Trophoblast cell (in vitro differentiated cells and primary cell): Measurements from ENCODE around the gene PNP.

Source experiments
- DNase-seq, 2 donors: peaks; one replicate each; pipeline ENCODE4 v3.0.0-alpha.2; 2016
- H2AFZ ChIP-seq: 2 replicates; pipeline ENCODE4 v1.6.1; 2013; ENCODE audit warnings: low read length, moderate library complexity, mild to moderate bottlenecking; ENCODE audit not compliant: insufficient read depth, poor library complexity
- H2AK5ac ChIP-seq: 2 replicates; pipeline ENCODE4 v1.6.1; 2013; ENCODE audit warnings: mild to moderate bottlenecking, low read length
- H2BK120ac ChIP-seq: 2 replicates; pipeline ENCODE4 v1.6.1; 2013; ENCODE audit warnings: low read length, mild to moderate bottlenecking, moderate library complexity; ENCODE audit not compliant: insufficient read depth, poor library complexity
- H2BK12ac ChIP-seq: 2 replicates; pipeline ENCODE4 v1.6.1; 2013; ENCODE audit warnings: mild to moderate bottlenecking, low read length, moderate library complexity
- H2BK5ac ChIP-seq: 2 replicates; pipeline ENCODE4 v1.6.1; 2013; ENCODE audit warnings: low read length, low read depth, moderate library complexity, mild to moderate bottlenecking; ENCODE audit not compliant: poor library complexity
- H3K14ac ChIP-seq: 2 replicates; pipeline ENCODE4 v1.6.1; 2013; ENCODE audit warnings: mild to moderate bottlenecking, low read length
- H3K18ac ChIP-seq: 2 replicates; pipeline ENCODE4 v1.6.1; 2013; ENCODE audit warnings: mild to moderate bottlenecking, low read length
- H3K23ac ChIP-seq: 2 replicates; pipeline ENCODE4 v1.6.1; 2013; ENCODE audit warnings: low read length
- H3K27ac ChIP-seq: 2 replicates; pipeline ENCODE4 v1.5.1; 2013; ENCODE audit warnings: low read depth, mild to moderate bottlenecking, inconsistent platforms, low read length, moderate library complexity
- H3K27me3 ChIP-seq: 2 replicates; pipeline ENCODE4 v1.6.1; 2013; ENCODE audit warnings: inconsistent platforms, mild to moderate bottlenecking, low read length, moderate library complexity; ENCODE audit not compliant: insufficient read depth
- H3K36me3 ChIP-seq, 2 experiments: 1 replicate in 1 of 2; 2 replicates in 1 of 2; pipeline ENCODE4 v1.6.1; 2013; ENCODE audit warnings: low read length in 2 of 2, mild to moderate bottlenecking in 2 of 2, moderate library complexity in 1 of 2; ENCODE audit not compliant: insufficient read depth in 2 of 2, control insufficient read depth in 1 of 2
- H3K4ac ChIP-seq: 2 replicates; pipeline ENCODE4 v1.6.1; 2013; ENCODE audit warnings: low read depth, mild to moderate bottlenecking, low read length, moderate library complexity
- H3K4me1 ChIP-seq, 2 experiments: 1 replicate in 1 of 2; 2 replicates in 1 of 2; pipeline ENCODE4 v1.6.1; 2013; ENCODE audit warnings: low read length in 2 of 2, mild to moderate bottlenecking in 2 of 2, moderate library complexity in 1 of 2; ENCODE audit not compliant: insufficient read depth in 2 of 2, control insufficient read depth in 1 of 2
- H3K4me2 ChIP-seq: 2 replicates; pipeline ENCODE4 v1.6.1; 2013; ENCODE audit warnings: inconsistent platforms, mild to moderate bottlenecking, low read length, moderate library complexity
- H3K4me3 ChIP-seq: 2 replicates; pipeline ENCODE4 v1.5.1; 2013; ENCODE audit warnings: mild to moderate bottlenecking, low read depth, low read length, inconsistent platforms
- H3K79me1 ChIP-seq: one replicate; pipeline ENCODE4 v1.6.1; 2013; ENCODE audit warnings: low read length
- H3K79me2 ChIP-seq: 2 replicates; pipeline ENCODE4 v1.6.1; 2013; ENCODE audit warnings: low read length, mild to moderate bottlenecking; ENCODE audit not compliant: control insufficient read depth, insufficient read depth, poor library complexity
- H3K9ac ChIP-seq: 2 replicates; pipeline ENCODE4 v1.6.1; 2013; ENCODE audit warnings: mild to moderate bottlenecking, low read length
- H3K9me3 ChIP-seq: 2 replicates; pipeline ENCODE4 v1.6.1; 2013; ENCODE audit warnings: low read depth, mild to moderate bottlenecking, control low read depth, inconsistent platforms, low read length; ENCODE audit not compliant: insufficient read depth
- H4K12ac ChIP-seq: 2 replicates; pipeline ENCODE4 v1.6.1; 2013; ENCODE audit warnings: low read depth, mild to moderate bottlenecking, low read length, moderate library complexity
- H4K8ac ChIP-seq: 2 replicates; pipeline ENCODE4 v1.6.1; 2013; ENCODE audit warnings: low read depth, mild to moderate bottlenecking, low read length, moderate library complexity
- H4K91ac ChIP-seq: one replicate; pipeline ENCODE4 v1.6.1; 2013; ENCODE audit warnings: low read depth, mild to moderate bottlenecking, low read length, moderate library complexity
- WGBS: extraction: QIAGEN DNeasy Blood & Tissue Kit; methylation state at CpG from one replicate; pipeline ENCODE4 v1.1.7; 2013; ENCODE audit warnings: missing lambda C conversion rate; ENCODE audit not compliant: insufficient read length, insufficient coverage; ENCODE audit errors: extremely low coverage; 5-methylcytosine and 5-hydroxymethylcytosine counted together

The PNP gene

DNA sequence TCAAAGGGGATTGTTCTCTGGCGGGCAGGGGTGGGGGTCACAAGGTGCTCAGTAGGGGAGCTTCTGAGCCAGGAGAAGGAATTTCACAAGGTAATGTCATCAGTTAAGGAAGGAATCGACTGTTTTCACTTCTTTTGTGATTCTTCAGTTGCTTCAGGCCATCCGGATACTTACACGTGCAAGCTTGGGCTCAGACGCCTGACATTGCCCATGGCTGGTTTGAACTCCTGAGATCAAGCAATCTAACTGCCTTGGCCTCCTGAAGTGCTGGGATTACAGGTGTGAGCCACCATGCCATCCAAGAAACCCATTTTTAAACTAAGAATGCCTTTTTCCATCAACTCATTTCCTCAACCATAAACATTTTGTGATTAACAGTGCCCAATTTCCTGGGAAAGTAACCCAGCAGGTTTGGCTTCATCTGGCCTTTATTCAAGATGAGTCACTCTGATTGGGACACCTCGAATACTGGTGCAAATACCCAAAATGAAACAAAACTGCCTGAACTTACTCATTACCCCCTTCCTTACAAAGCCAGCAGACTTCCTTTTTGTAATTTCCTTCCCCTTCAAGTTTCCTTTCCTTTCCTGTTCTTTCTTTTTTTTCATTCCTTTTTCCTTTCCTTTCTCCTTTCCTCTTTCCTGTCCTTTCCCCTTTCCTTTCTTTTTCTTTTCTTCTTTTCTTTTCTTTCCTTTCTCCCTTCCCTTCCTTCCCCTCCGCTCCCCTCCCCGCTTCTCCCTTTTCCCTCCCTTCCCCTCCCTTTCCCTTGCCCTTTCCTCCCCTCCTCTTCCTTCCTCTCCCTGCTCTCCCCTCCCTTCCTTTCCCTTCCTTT lies 25.9 kb downstream of the PNP start:
- H3K4ac ChIP-seq, result no peak overlapping the region
- H3K4me1 ChIP-seq, result peaks cover 3 to 9% of the 10 kb centered on the region in 2 experiments
- no peak overlapping the region for H2AFZ ChIP-seq
- no peaks in the 10 kb centered on the region for H3K27me3 ChIP-seq
- no peak overlapping the region for H3K27ac ChIP-seq
- H3K9ac ChIP-seq, result no peak overlapping the region
- no peaks in the 10 kb centered on the region for H3K36me3 ChIP-seq
- no CpG with 5 or more reads among the region's 8 CpGs for WGBS
- H3K4me2 ChIP-seq, result no peak overlapping the region
- no peak overlapping the region for H2BK120ac ChIP-seq
- no peak overlapping the region for H4K8ac ChIP-seq
- peak; percentile 69 to 79 for DNase-seq
- H3K9me3 ChIP-seq, result no peaks in the 10 kb centered on the region
- no peak overlapping the region for H2AK5ac ChIP-seq
- H3K4me3 ChIP-seq, result no peak overlapping the region
- no peak overlapping the region for H2BK12ac ChIP-seq
- no peak overlapping the region for H3K14ac ChIP-seq
- H4K12ac ChIP-seq, result no peak overlapping the region
- H3K79me2 ChIP-seq, result no peaks in the 10 kb centered on the region
- H4K91ac ChIP-seq, result no peak overlapping the region
- no peaks in the 10 kb centered on the region for H3K79me1 ChIP-seq
- no peak overlapping the region for H3K23ac ChIP-seq
- H2BK5ac ChIP-seq, result no peak overlapping the region
- H3K18ac ChIP-seq, result no peak overlapping the region

DNA sequence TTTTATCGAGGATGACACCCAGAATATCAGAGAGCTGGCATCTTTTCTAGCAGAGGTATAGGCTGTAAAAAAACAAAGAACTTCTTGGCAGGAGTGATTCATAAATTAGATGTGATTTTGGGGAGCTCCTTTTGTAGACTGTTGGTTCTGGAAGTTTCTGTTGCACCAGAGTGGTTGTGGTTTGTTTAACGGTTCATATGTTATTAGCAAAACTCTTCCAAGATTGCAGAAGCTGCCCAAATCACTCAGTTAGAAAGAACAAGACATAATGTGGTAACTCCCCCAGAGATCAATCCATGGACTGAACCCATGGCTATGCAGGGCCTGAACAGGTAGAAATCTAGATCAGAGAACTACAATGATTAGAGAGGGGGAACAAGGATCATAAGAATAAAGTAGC lies 29.4 kb downstream of the PNP start:
- WGBS, result no CpG with 5 or more reads among the region's 2 CpGs
- H3K79me2 ChIP-seq, result no peaks in the 10 kb centered on the region
- H2BK120ac ChIP-seq, result no peak overlapping the region
- no peaks in the 10 kb centered on the region for H3K27me3 ChIP-seq
- DNase-seq, result no peak
- H4K8ac ChIP-seq, result no peak overlapping the region
- no peak overlapping the region for H3K9ac ChIP-seq
- no peak overlapping the region for H3K23ac ChIP-seq
- H3K14ac ChIP-seq, result no peak overlapping the region
- H4K91ac ChIP-seq, result no peak overlapping the region
- no peak overlapping the region for H3K4me2 ChIP-seq
- H4K12ac ChIP-seq, result no peak overlapping the region
- H3K27ac ChIP-seq, result no peak overlapping the region
- no peaks in the 10 kb centered on the region for H3K36me3 ChIP-seq
- H3K79me1 ChIP-seq, result no peaks in the 10 kb centered on the region
- no peak overlapping the region for H2AFZ ChIP-seq
- no peak overlapping the region for H2BK12ac ChIP-seq
- H3K4me1 ChIP-seq, result no peaks in the 10 kb centered on the region
- no peak overlapping the region for H3K4me3 ChIP-seq
- no peak overlapping the region for H3K18ac ChIP-seq
- H3K4ac ChIP-seq, result no peak overlapping the region
- no peak overlapping the region for H2AK5ac ChIP-seq
- H3K9me3 ChIP-seq, result no peaks in the 10 kb centered on the region
- no peak overlapping the region for H2BK5ac ChIP-seq

DNA sequence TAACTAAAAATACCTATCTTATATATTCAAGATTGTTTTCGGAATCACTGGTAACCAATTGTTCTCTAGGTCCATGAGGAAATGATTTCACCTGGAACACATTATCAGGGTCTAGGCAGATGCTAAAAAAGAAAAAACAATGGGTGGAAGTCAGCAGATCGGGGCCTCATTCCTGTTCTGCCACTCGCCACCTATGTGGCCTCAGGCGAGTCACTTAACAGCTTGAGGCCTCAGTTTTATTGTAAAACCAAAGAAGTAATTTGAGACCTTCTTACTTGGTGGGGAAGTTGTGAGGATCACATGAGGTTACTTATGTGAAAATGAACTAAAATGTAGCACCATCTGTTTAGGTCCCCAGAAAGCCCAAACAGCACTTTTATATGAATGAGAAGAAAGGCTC lies 29.9 kb downstream of the PNP start:
- Histone ChIP-seq H3K27ac (no peak overlapping the region), H3K14ac (no peak overlapping the region), H3K4me2 (peak overlapping the region; percentile 3), H3K9ac (no peak overlapping the region), H3K23ac (no peak overlapping the region), H2AFZ (no peak overlapping the region), H3K79me2 (no peaks in the 10 kb centered on the region), H3K4me3 (no peak overlapping the region), H4K8ac (no peak overlapping the region), H3K4me1 (no peaks in the 10 kb centered on the region), H2AK5ac (no peak overlapping the region), H3K36me3 (no peaks in the 10 kb centered on the region), H2BK5ac (no peak overlapping the region), H3K9me3 (no peaks in the 10 kb centered on the region), H2BK12ac (no peak overlapping the region), H4K91ac (no peak overlapping the region), H2BK120ac (no peak overlapping the region), H3K27me3 (no peaks in the 10 kb centered on the region), H4K12ac (no peak overlapping the region), H3K18ac (no peak overlapping the region), H3K4ac (no peak overlapping the region), H3K79me1 (no peaks in the 10 kb centered on the region)
- no peak for DNase-seq
- no CpG with 5 or more reads among the region's 4 CpGs for WGBS

DNA sequence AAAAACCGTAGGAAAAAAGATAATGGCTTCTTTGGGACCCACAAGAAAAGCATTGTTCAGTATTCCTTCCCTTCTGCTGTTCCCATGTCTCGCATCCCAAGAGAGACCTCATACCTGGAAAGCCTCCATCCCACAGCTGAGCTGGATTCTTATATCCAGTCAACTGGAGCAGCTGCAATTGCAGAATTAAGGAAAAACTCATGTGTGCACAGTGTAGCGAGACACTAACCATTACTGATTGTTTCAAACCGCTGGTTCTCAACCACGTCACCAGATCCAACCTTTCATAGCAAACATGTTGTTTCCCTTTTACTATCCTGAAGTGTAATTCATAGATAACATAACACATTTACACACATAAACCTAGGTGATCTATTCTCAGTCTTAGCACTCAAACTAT lies 30.7 kb downstream of the PNP start:
- H4K91ac ChIP-seq, result no peak overlapping the region
- H3K36me3 ChIP-seq, result no peaks in the 10 kb centered on the region
- no CpG with 5 or more reads among the region's 5 CpGs for WGBS
- H2BK12ac ChIP-seq, result no peak overlapping the region
- H3K4me1 ChIP-seq, result no peaks in the 10 kb centered on the region
- no peak overlapping the region for H3K18ac ChIP-seq
- no peaks in the 10 kb centered on the region for H3K79me2 ChIP-seq
- no peaks in the 10 kb centered on the region for H3K79me1 ChIP-seq
- no peak overlapping the region for H4K12ac ChIP-seq
- H2AFZ ChIP-seq, result no peak overlapping the region
- no peak overlapping the region for H3K9ac ChIP-seq
- no peak overlapping the region for H2BK120ac ChIP-seq
- H3K4ac ChIP-seq, result no peak overlapping the region
- H3K27ac ChIP-seq, result no peak overlapping the region
- no peaks in the 10 kb centered on the region for H3K9me3 ChIP-seq
- no peak overlapping the region for H2BK5ac ChIP-seq
- no peak overlapping the region for H3K4me3 ChIP-seq
- no peaks in the 10 kb centered on the region for H3K27me3 ChIP-seq
- no peak overlapping the region for H3K14ac ChIP-seq
- DNase-seq, result no peak
- H2AK5ac ChIP-seq, result no peak overlapping the region
- H4K8ac ChIP-seq, result no peak overlapping the region
- no peak overlapping the region for H3K4me2 ChIP-seq
- no peak overlapping the region for H3K23ac ChIP-seq
